WTC11 (cell line): Measurements from ENCODE around the gene KIAA1958. TPM values are rescaled to one million over a fixed set of nuclear protein-coding genes. Genes with fewer than 3 reads are reported as not detected.

Experiments used
- ATAC-seq: fragments of 200-7000 bp; cut with Tn5 transposase; 2 replicates; pipeline ENCODE4 v1.10.0; 2021; ENCODE audit warnings: mild to moderate bottlenecking, moderate library complexity
- CTCF ChIA-PET: fragments of 300-600 bp; sonication (Branson Sonifier 250); formaldehyde crosslinking; loops from one replicate; lab custom pipeline; 2021; ENCODE audit warnings: antibody characterized with exemption; lab: Charles Lee
- POLR2A ChIA-PET: fragments of 350-600 bp; sonication (Branson Sonifier 250); formaldehyde crosslinking; loops from one replicate; lab custom pipeline; 2021; ENCODE audit warnings: antibody characterized with exemption; lab: Charles Lee
- DNase-seq: peaks from one replicate; pipeline ENCODE4 v3.0.0; 2021; ENCODE audit warnings: low spot score
- H3K27ac Mint-ChIP-seq: 2 replicates; pipeline ENCODE4 v1.8.0; 2021; ENCODE audit warnings: mixed read lengths
- H3K27me3 Mint-ChIP-seq: 2 replicates; pipeline ENCODE4 v1.8.0; 2021; ENCODE audit warnings: low read depth, mild to moderate bottlenecking, moderate library complexity, mixed read lengths
- H3K36me3 Mint-ChIP-seq: 2 replicates; pipeline ENCODE4 v1.8.0; 2021; ENCODE audit warnings: mixed read lengths
- H3K4me1 Mint-ChIP-seq: 2 replicates; pipeline ENCODE4 v1.8.0; 2022; ENCODE audit warnings: mixed read lengths
- H3K4me3 Mint-ChIP-seq: 2 replicates; pipeline ENCODE4 v1.8.0; 2021; ENCODE audit warnings: mild to moderate bottlenecking, moderate library complexity, mixed read lengths
- H3K9me3 Mint-ChIP-seq: 2 replicates; pipeline ENCODE4 v1.8.0; 2021; ENCODE audit warnings: mixed read lengths
- ATF2 ChIP-seq: sonication (generic); formaldehyde crosslinking; IDR thresholded peaks from 2 replicates; pipeline ENCODE4 v1.8.1; 2022; ENCODE audit warnings: low read depth, missing genetic modification reagents, borderline replicate concordance
- CDX4 ChIP-seq: fragments of 250-450 bp; sonication (Bioruptor Pico); IDR thresholded peaks from 2 replicates; pipeline ENCODE4 v1.9.0; 2021; ENCODE audit warnings: moderate library complexity, mild to moderate bottlenecking, inconsistent platforms, borderline replicate concordance
- CREM ChIP-seq: sonication (generic); formaldehyde crosslinking; IDR thresholded peaks from 2 replicates; pipeline ENCODE4 v1.8.1; 2022; ENCODE audit warnings: mild to moderate bottlenecking, missing genetic modification reagents, moderate library complexity
- ESRRA ChIP-seq: sonication (generic); formaldehyde crosslinking; IDR thresholded peaks from 2 replicates; pipeline ENCODE4 v1.8.1; 2022; ENCODE audit warnings: mild to moderate bottlenecking, missing genetic modification reagents, borderline replicate concordance
- FOXP1 ChIP-seq: sonication (generic); formaldehyde crosslinking; IDR thresholded peaks from 2 replicates; pipeline ENCODE4 v1.8.0; 2022; ENCODE audit warnings: missing genetic modification reagents, mild to moderate bottlenecking, moderate library complexity, borderline replicate concordance
- JAZF1 ChIP-seq: fragments of 250-450 bp; sonication (Bioruptor Pico); IDR thresholded peaks from 2 replicates; pipeline ENCODE4 v1.9.0; 2021; ENCODE audit warnings: moderate library complexity, mild to moderate bottlenecking, inconsistent platforms
- NFATC4 ChIP-seq: fragments of 250-450 bp; sonication (Bioruptor Pico); IDR thresholded peaks from 2 replicates; pipeline ENCODE4 v1.9.0; 2021; ENCODE audit warnings: mild to moderate bottlenecking
- SMAD3 ChIP-seq: sonication (generic); formaldehyde crosslinking; IDR thresholded peaks from 2 replicates; pipeline ENCODE4 v1.8.0; 2022; ENCODE audit warnings: missing genetic modification reagents, mild to moderate bottlenecking, borderline replicate concordance
- SOX15 ChIP-seq: fragments of 250-450 bp; sonication (Bioruptor Pico); IDR thresholded peaks from 2 replicates; pipeline ENCODE4 v1.9.0; 2021; ENCODE audit warnings: mild to moderate bottlenecking
- TEAD4 ChIP-seq: sonication (generic); formaldehyde crosslinking; IDR thresholded peaks from 2 replicates; pipeline ENCODE4 v1.8.0; 2022; ENCODE audit warnings: mild to moderate bottlenecking, missing genetic modification reagents
- USF1 ChIP-seq: sonication (generic); formaldehyde crosslinking; IDR thresholded peaks from 2 replicates; pipeline ENCODE4 v1.8.0; 2022; ENCODE audit warnings: mild to moderate bottlenecking, missing genetic modification reagents
- USF2 ChIP-seq: sonication (generic); formaldehyde crosslinking; IDR thresholded peaks from 2 replicates; pipeline ENCODE4 v1.8.1; 2023; ENCODE audit warnings: mild to moderate bottlenecking, missing genetic modification reagents, moderate library complexity
- ZNF138 ChIP-seq: sonication (generic); formaldehyde crosslinking; conservative IDR thresholded peaks from 2 replicates; pipeline ENCODE4 v1.8.1; 2022; ENCODE audit warnings: mild to moderate bottlenecking, moderate library complexity, missing genetic modification reagents
- ZNF219 ChIP-seq: sonication (generic); formaldehyde crosslinking; IDR thresholded peaks from 2 replicates; pipeline ENCODE4 v1.8.0; 2023; ENCODE audit warnings: missing genetic modification reagents, mild to moderate bottlenecking, borderline replicate concordance
- ZNF232 ChIP-seq: sonication (generic); formaldehyde crosslinking; IDR thresholded peaks from 2 replicates; pipeline ENCODE4 v1.8.0; 2022; ENCODE audit warnings: mild to moderate bottlenecking, missing genetic modification reagents
- ZNF263 ChIP-seq: sonication (generic); formaldehyde crosslinking; IDR thresholded peaks from 2 replicates; pipeline ENCODE4 v1.8.1; 2022; ENCODE audit warnings: low read depth, mild to moderate bottlenecking, moderate library complexity, missing genetic modification reagents
- ZNF416 ChIP-seq: fragments of 250-450 bp; sonication (Bioruptor Pico); IDR thresholded peaks from 2 replicates; pipeline ENCODE4 v1.9.0; 2021; ENCODE audit warnings: mild to moderate bottlenecking, inconsistent platforms
- ZNF512 ChIP-seq: sonication (generic); formaldehyde crosslinking; IDR thresholded peaks from 2 replicates; pipeline ENCODE4 v1.8.1; 2022; ENCODE audit warnings: missing genetic modification reagents, borderline replicate concordance
- ZNF532 ChIP-seq: fragments of 250-450 bp; sonication (Bioruptor Pico); IDR thresholded peaks from 2 replicates; pipeline ENCODE4 v1.9.0; 2021; ENCODE audit warnings: mild to moderate bottlenecking, borderline replicate concordance
- ZSCAN18 ChIP-seq: fragments of 250-450 bp; sonication (Bioruptor Pico); IDR thresholded peaks from 2 replicates; pipeline ENCODE4 v2.1.2; 2022; ENCODE audit warnings: mild to moderate bottlenecking, moderate library complexity
- total RNA-seq: library from RNA; stranded (reverse); gene quantifications from 3 replicates; pipeline ENCODE4 v1.2.3, GENCODE V29; 2021

The KIAA1958 gene
- total RNA-seq, 1 experiment from 2014 or later = 41.0 TPM

GRCh38 chr9:112501287-112501686 is 14.7 kb downstream of the KIAA1958 start:
- no peak for TF ChIP-seq FOXP1 (CRISPR knock-in tag)
- TF ChIP-seq ZSCAN18 = no peak
- TF ChIP-seq CDX4 (CRISPR knock-in tag) = no peak
- no peak for TF ChIP-seq USF1 (CRISPR knock-in tag)
- TF ChIP-seq TEAD4 (CRISPR knock-in tag) = no peak
- no peak for TF ChIP-seq SMAD3 (CRISPR knock-in tag)
- TF ChIP-seq ZNF263 (CRISPR knock-in tag) = no peak
- DNase-seq = no peak
- Mint-ChIP-seq H3K9me3 (peaks cover 8% of the 10 kb centered on the region), H3K4me3 (no peak overlapping the region), H3K27ac (peak overlapping the region; percentile 74), H3K36me3 (peaks cover 10% of the 10 kb centered on the region), H3K4me1 (peaks cover 34% of the 10 kb centered on the region), H3K27me3 (no peaks in the 10 kb centered on the region)
- ATAC-seq = no peak
- POLR2A ChIA-PET = no interaction called here
- CTCF ChIA-PET = no interaction called here

GRCh38 chr9:112502175-112502946 is 15.7 kb downstream of the KIAA1958 start:
- ATAC-seq = no peak
- POLR2A ChIA-PET = no interaction called here
- peaks cover 8% of the 10 kb centered on the region for H3K9me3 Mint-ChIP-seq
- CTCF ChIA-PET = no interaction called here
- no peaks in the 10 kb centered on the region for H3K27me3 Mint-ChIP-seq
- peaks cover 10% of the 10 kb centered on the region for H3K36me3 Mint-ChIP-seq
- H3K4me1 Mint-ChIP-seq = peaks cover 34% of the 10 kb centered on the region
- peak overlapping the region; percentile 24 for H3K27ac Mint-ChIP-seq
- H3K4me3 Mint-ChIP-seq = no peak overlapping the region
- TF ChIP-seq ATF2 (CRISPR knock-in tag) (no peak), ZNF416 (no peak), ZNF232 (CRISPR knock-in tag) (no peak), ZNF219 (CRISPR knock-in tag) (no peak), ZNF532 (CRISPR knock-in tag) (no peak), ZNF138 (CRISPR knock-in tag) (no peak), JAZF1 (CRISPR knock-in tag) (no peak), NFATC4 (no peak), USF2 (CRISPR knock-in tag) (no peak), CREM (CRISPR knock-in tag) (no peak), SOX15 (CRISPR knock-in tag) (no peak), ESRRA (no peak), CDX4 (CRISPR knock-in tag) (no peak), ZNF512 (CRISPR knock-in tag) (no peak)
- no peak for DNase-seq
